Fibroblast of upper back skin (primary cell): Measurements from ENCODE around the gene TMEM234.
A peak's percentile ranks its signal among the peaks of the same experiment; 100 is the strongest.

Experiments
- DNase-seq: peaks from one replicate; pipeline ENCODE4 v3.0.0-alpha.2; 2013

TMEM234 gene

DNA sequence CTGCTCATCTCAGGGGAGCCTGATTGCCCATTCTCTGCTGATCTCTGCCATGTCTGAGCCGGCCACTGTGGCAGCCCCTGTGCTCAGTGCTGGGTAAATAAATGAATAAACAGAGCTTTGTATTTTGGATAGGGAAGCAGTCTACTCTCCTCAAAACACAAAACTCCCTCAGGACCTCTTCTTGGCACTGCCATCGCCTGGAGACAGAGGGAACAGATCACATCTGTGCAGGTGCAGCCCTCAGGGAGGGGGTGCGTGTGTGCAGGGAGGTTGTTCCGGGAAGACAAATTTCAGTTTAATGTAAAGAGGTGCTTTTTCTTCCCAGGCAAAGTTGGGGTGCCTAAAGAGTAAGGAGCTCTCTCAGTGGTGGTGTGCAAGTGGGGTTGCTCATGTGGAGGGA lies 17.2 kb upstream of the TMEM234 start:
- DNase-seq, result no peak

DNA sequence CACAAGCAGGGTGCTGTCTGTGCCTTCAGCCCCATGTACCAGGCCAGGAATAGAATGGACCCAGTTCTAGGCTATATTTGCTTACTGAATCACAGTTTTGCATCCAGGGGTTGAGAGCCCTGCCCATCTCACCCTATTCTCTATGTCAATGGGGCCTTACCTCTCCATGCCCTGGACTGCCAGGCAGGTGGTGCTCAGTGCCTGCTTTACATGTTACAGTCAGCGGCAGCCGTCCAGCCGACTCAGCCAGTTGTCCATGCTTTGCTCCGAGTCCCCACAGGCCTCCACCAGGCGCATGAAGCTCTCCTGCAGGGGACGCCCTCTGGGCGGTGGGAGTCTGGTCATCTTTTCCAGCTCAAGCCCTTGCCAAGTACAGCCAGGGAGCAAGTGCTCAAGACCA lies 12.6 kb upstream of the TMEM234 start:
- no peak for DNase-seq

- DNase-seq, result no peak
Measured at GRCh38 chr1:32232558-32233304, 10.6 kb upstream of the TMEM234 start.

DNA sequence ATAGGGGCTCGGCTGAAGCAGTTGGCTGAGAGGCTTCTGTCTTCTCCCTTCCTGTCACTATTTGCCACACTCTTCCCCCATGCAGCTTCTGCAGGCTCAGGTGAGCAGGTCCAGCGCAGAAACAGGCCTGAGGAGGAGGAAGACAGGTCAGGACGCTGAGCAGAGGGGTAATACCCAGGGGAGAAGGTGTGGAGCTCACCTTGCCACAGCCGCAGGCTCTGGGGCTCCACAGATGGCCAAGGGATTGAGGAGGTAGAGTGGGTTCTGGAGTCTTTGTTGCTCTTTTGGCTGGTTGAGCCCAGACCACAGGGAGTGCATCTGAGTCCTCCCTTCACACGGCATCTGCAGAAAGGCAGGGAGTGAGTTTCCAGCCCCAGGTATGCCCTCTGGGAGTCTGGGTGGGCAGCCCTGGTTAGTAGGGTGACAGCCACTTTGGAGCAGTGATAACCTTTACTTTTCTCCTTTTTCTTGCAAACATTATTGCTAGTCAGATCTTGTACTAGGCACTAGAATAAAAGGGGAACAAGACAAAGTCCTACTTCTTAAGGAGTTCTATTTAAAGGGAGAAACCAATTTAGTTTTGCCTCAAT lies 9.8 kb upstream of the TMEM234 start:
- DNase-seq, result no peak

DNA sequence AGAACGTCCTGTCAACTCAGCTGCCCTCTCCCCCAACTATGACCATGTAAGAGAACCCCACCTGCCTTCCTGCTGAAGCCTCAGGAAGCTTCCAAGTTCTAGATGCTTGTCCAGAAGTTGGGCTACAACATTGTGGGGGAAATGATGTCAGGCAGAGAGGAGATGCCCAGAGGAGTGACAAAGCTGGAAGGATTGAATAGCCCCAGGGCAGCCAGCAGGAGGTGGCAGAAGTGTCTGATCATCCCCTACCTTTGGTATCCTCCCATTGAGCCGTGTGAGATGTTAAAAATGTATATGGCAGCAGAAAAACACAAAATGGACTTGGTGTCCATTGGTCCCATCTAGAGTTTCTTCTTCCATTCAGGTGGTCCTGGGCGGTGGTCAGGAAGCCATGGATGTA lies 6.6 kb upstream of the TMEM234 start:
- DNase-seq, result no peak

- no peak for DNase-seq
Measured at GRCh38 chr1:32224285-32224684, 2.1 kb upstream of the TMEM234 start.

GRCh38 chr1:32223683-32224082 lies 1.5 kb upstream of the TMEM234 start:
- no peak for DNase-seq

DNA sequence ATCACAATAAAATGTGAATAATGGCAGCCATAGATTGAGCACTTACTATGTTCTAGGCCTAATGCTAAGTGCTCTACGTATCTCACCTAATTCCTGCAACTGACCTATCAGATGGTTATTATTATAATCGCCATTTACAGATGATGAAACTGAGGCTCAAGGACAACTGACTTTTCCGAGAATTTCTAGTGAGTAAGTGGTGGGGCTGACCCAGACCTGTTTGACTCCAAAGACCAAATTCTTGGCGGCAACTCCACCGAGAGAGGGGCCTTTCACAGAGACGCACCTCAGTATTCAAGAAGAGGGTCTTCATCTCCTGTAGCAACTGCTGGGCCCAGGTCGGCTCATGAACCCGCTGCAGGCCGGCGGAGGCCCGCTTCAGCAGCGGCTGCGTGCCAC lies 573 bp downstream of the TMEM234 start:
- DNase-seq, result no peak

GRCh38 chr1:32220746-32221580 lies 1.2 kb downstream of the TMEM234 start:
- DNase-seq, result no peak

- peak; percentile 32 for DNase-seq
Measured at GRCh38 chr1:32219022-32219421, 3.1 kb downstream of the TMEM234 start.

- DNase-seq, result no peak
Measured at GRCh38 chr1:32216566-32216965, 5.6 kb downstream of the TMEM234 start.

DNA sequence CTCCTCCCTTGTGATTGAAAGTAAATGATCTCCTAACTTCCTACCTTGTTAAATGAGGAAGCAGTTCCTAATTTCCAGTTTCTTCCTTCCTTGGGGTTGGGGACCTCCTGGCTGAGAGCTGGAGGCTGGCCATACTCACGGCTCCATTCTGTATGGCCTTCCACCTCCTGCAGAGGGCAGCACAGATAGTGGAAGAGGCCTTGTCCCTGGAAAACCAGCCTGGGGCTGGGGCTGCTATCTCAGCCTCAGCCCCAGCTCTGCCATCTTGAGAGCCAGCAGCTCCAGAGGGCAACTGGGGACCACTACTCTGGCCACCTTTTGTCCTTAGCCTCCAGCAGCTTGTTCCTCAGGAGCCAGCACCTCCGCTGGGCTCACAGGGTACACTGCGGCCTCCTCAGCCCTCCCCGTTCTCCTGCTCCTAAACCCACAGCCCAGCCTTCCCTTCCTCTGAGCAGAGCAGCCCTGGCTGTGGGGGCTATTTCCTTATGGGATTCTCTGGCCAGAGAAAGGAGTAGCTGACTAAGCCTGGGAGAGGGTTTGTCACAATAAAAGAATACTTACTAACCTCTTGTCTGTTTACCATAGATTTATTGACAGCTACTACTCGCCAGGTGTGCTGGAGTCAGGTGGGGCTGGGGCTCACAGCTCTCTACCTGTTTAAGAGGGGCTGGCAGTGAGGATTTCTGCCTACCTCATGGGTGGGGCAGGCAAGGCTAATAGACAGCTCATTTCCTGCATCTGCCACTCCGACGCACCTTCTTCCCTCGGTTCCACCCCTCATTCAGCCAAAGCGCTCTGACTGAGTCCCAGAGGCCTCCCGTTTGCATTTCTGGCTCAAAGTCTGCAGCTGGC lies 6.3 kb downstream of the TMEM234 start:
- DNase-seq, result peak; percentile 61

DNA sequence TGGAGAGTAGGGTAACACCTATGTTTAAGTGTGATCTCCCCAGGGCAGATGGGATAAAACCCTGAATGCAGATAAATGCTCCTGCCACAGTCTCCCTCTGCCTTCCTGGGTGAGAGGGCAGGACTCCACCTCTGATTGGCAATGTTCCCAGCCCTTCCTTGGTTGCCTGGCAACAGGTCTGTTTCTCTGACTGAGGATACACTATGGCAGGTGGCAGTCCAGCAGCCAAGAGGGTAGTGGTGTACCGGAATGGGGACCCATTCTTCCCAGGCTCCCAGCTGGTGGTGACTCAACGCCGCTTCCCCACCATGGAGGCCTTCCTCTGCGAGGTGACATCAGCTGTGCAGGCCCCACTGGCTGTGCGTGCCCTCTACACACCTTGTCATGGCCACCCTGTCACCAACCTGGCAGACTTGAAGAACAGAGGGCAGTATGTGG lies 13.2 kb downstream of the TMEM234 start, which contains the start of gene DCDC2B:
Gene DCDC2B (plus strand): TSS at position 199 of the 438 bp plus-strand sequence. CDS start 5 bp downstream, at position 204.
- DNase-seq, result peak; percentile 25

- no peak for DNase-seq
Measured at GRCh38 chr1:32208469-32208868, 13.7 kb downstream of the TMEM234 start.

DNA sequence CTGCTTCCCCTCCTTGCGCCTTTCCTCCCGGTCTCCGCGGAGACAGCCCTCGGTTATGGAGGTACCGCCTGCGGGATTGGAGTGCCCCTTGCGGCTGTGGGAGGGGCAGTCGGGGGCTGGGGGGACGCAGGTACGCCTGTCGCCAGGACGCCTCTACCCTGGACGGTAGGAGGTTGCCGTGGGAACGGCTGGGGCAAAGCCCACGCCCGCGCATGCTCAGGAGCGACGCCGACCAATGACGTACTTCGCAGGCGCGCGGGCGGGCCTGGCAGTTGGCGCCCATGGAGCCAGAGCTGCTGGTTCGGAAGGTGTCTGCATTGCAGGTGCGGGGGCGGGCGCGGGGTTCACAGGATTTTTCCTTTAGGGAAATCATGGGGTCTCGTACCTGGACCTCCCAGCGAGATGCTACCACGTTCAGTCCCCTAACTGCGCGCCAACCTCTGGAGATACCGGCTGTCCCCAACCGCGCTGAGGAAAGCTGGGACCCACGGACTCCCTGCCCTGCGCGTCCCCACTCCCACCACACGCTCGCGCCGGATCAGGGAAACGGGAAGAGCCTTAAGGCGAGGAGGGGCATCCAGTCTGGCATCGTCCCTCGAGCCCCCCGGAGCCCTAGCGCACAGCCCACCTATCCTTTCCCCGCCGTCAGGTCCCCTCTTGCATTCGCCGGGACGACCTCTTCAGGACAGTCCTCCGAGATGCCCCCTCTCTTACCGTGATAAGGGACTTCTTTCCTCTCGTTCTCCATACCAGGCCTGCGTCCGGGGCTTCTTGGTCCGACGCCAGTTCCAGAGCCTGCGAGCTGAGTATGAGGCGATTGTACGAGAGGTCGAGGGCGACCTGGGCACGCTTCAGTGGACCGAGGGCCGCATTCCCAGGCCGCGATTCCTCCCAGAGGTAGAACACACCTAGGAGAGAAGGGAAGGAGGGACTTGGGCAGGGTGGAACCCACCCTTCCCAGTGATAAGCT lies 16.5 kb downstream of the TMEM234 start, which contains the start of gene IQCC:
Gene IQCC (plus strand): TSS at position 271 of the 970 bp plus-strand sequence. CDS start 11 bp downstream, at position 282.
- peak; percentile 75 for DNase-seq

DNA sequence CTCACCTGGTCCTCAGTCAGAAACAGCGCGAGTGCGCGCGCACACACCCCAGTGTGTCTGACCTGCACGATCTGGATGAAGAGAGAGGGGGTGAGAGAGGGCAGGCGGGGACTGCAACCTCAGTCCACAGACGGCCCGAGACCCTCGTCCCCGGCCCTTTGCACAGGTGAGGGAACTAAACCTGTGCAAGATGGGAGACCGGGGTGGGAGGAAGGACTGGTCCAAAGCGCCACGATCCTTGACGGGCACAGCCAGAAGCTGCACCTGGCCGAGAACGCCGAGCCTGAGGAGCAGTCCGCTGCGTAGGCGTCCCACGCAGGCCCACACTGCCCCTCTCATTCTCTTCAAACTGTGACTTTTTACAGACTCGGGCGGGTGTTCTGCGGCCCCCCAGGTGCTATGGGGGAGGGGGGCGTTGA lies 17.2 kb downstream of the TMEM234 start:
- DNase-seq, result no peak

- DNase-seq, result peak; percentile 49
Measured at GRCh38 chr1:32201011-32201855, 20.9 kb downstream of the TMEM234 start.

DNA sequence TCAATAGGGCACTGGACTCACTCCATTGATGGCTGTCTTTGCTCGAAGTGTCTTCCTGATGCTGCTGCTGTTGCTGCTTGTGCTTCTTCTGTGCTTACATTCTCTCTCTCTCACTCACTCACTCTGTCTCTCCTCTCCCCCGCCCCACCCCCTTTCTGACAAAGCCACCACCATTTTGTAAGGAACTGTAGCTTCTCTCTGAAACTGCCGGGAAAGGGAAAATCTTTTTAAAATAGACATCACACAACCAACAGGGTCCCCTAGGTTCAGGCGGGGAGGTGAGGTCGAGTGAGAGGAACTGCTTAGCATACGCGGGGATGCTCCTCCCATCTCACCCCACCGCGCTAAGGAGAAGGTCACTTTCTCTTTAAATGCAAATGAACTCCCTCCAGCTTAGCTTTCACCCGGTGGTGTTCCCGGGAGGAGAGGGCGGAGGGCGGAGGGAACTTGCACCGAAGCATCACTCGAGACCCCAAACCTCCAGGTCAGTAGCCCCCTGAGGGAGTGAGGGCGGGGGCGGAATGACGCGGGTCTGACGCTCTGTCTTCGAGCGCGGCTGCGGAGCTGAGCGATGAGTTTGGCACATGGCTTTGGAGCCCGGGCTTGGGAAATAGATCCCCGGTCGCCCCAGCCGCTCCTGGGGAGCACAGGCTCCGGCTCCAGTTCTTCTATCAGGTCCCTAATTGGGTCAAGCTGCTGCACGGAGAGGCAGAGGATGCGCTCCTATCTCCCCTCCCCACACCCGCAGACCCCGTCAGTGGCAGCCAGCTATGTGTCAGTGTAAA lies 21.7 kb downstream of the TMEM234 start, which contains the start of gene CCDC28B:
Gene CCDC28B (plus strand): TSS at position 370 of the 785 bp plus-strand sequence. CDS start 1,341 bp downstream, outside the sequence.
- DNase-seq, result peak; percentile 72

DNA sequence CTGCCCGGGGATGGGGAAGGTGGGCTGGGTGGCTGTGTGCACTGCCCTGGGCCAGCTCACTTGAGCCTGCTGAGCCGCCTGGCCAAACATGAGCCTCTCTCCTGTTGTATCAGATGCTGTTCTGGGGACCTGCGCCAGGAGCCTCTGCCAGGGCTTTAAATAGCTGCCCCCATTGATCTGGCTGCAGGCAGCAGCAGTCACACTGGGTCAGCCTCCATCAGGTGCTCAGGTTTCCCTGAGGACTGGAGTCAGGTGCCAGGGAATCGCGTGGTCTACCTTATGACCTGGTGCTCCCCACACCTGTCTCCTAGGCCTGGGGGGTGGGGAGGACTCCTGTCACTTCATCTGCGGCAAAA lies 22.5 kb downstream of the TMEM234 start:
- DNase-seq, result no peak
